HFFc6 (cell line): Measurements from ENCODE around the gene FBXW8. TPM values are rescaled to one million over a fixed set of nuclear protein-coding genes. Genes with fewer than 3 reads are reported as not detected.

Experiments
- DNase-seq: peaks from one replicate; pipeline ENCODE4 v3.0.0-alpha.2; 2018
- H3K27ac Mint-ChIP-seq: 2 replicates; pipeline ENCODE4 v1.8.0; 2020; ENCODE audit warnings: mild to moderate bottlenecking, mixed read lengths
- H3K27me3 Mint-ChIP-seq: 2 replicates; pipeline ENCODE4 v1.8.0; 2021; ENCODE audit warnings: mild to moderate bottlenecking, moderate library complexity, mixed read lengths; ENCODE audit not compliant: insufficient read depth
- H3K36me3 Mint-ChIP-seq: 2 replicates; pipeline ENCODE4 v1.8.0; 2021; ENCODE audit warnings: low read depth, mixed read lengths
- H3K4me1 Mint-ChIP-seq: 2 replicates; pipeline ENCODE4 v1.8.0; 2020; ENCODE audit warnings: low read depth, mixed read lengths
- H3K4me3 Mint-ChIP-seq: 2 replicates; pipeline ENCODE4 v1.8.0; 2020; ENCODE audit warnings: mild to moderate bottlenecking, moderate library complexity, mixed read lengths
- H3K9me3 Mint-ChIP-seq: 2 replicates; pipeline ENCODE4 v1.8.0; 2020; ENCODE audit warnings: mild to moderate bottlenecking, mixed read lengths
- total RNA-seq, 6 experiments: library from RNA; stranded (reverse); fragmentation: NEBNext Ultra II Directional; extraction: Animal tissue kit (Norgen Biotek cat#: 25700); gene quantifications; 2 replicates in 1 of 6; 3 replicates in 5 of 6; pipeline ENCODE4 v1.2.3, GENCODE V29; 2021
- TF ChIP-seq, protein P1 (sequence below): fragments of 200-600 bp; sonication (generic); IDR thresholded peaks from 2 replicates; pipeline ENCODE4 v1.5.0; 2021; ENCODE audit warnings: antibody characterized with exemption, mild to moderate bottlenecking

FBXW8 gene
- total RNA-seq, 6 experiments from 2014 or later, result 15.3 to 20.5 (median 18.5) TPM

DNA sequence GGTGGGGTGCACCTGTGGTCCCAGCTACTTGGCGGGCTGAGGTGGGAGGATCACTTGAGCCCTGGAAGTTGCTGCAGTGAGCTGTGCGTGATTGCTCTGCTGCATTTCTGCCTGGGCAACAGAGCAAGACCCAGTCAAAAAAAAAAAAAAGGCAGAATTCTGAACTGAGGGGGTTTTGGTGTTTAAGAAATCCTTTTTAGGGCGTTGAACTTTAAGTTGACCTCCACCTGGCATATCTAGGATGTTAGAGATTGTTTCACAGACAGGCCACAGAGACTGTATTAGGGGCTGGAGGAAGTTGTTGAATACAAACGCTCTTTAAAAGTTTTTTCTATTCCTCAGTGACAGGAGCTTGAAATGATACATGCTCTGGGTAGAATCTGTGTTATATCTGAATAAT, 60.5 kb downstream of the FBXW8 start:
- no peaks in the 10 kb centered on the region for H3K27me3 Mint-ChIP-seq
- TF ChIP-seq, protein P1, sequence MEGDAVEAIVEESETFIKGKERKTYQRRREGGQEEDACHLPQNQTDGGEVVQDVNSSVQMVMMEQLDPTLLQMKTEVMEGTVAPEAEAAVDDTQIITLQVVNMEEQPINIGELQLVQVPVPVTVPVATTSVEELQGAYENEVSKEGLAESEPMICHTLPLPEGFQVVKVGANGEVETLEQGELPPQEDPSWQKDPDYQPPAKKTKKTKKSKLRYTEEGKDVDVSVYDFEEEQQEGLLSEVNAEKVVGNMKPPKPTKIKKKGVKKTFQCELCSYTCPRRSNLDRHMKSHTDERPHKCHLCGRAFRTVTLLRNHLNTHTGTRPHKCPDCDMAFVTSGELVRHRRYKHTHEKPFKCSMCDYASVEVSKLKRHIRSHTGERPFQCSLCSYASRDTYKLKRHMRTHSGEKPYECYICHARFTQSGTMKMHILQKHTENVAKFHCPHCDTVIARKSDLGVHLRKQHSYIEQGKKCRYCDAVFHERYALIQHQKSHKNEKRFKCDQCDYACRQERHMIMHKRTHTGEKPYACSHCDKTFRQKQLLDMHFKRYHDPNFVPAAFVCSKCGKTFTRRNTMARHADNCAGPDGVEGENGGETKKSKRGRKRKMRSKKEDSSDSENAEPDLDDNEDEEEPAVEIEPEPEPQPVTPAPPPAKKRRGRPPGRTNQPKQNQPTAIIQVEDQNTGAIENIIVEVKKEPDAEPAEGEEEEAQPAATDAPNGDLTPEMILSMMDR, result no peak
- DNase-seq, result no peak
- no peaks in the 10 kb centered on the region for H3K9me3 Mint-ChIP-seq
- no peak overlapping the region for H3K4me3 Mint-ChIP-seq
- H3K27ac Mint-ChIP-seq, result no peak overlapping the region
- H3K36me3 Mint-ChIP-seq, result peaks cover 28% of the 10 kb centered on the region
- peaks cover 18% of the 10 kb centered on the region for H3K4me1 Mint-ChIP-seq

DNA sequence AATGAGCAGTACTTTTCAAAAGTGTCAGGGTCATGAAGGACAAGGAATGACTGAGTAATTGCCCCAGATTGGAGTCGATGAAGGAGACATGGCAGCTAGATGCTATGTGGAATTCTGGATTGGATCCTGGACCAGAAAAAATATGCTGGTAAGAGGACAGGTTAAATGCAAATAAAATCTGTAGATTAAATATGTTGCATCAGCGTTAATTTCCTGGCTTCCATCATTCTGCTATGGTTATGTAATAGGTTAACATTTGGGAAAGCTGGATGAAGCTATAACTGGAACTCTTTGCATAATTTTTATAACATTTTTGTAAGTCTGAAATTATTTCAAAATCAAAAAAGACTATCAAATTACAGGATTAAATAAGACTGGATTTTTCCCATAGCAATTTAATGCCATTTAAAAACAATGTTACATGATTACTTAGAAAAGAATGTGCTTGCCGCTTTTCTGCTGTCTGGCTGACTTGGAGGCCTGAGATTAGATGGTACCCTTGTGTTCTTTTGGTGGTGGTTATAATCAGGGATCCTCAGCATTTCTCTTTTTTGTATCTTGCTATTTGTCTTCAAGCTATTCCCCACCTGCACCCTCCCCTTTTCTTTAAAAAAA, 65.1 kb downstream of the FBXW8 start:
- H3K4me3 Mint-ChIP-seq, result no peak overlapping the region
- H3K27ac Mint-ChIP-seq, result peak overlapping the region; percentile 9; the same call in 1 of the 2 replicates
- H3K4me1 Mint-ChIP-seq, result peaks cover 51% of the 10 kb centered on the region
- H3K27me3 Mint-ChIP-seq, result no peaks in the 10 kb centered on the region
- TF ChIP-seq, protein P1, result no peak
- DNase-seq, result peak; percentile 34
- H3K36me3 Mint-ChIP-seq, result peaks cover 32% of the 10 kb centered on the region
- no peaks in the 10 kb centered on the region for H3K9me3 Mint-ChIP-seq

DNA sequence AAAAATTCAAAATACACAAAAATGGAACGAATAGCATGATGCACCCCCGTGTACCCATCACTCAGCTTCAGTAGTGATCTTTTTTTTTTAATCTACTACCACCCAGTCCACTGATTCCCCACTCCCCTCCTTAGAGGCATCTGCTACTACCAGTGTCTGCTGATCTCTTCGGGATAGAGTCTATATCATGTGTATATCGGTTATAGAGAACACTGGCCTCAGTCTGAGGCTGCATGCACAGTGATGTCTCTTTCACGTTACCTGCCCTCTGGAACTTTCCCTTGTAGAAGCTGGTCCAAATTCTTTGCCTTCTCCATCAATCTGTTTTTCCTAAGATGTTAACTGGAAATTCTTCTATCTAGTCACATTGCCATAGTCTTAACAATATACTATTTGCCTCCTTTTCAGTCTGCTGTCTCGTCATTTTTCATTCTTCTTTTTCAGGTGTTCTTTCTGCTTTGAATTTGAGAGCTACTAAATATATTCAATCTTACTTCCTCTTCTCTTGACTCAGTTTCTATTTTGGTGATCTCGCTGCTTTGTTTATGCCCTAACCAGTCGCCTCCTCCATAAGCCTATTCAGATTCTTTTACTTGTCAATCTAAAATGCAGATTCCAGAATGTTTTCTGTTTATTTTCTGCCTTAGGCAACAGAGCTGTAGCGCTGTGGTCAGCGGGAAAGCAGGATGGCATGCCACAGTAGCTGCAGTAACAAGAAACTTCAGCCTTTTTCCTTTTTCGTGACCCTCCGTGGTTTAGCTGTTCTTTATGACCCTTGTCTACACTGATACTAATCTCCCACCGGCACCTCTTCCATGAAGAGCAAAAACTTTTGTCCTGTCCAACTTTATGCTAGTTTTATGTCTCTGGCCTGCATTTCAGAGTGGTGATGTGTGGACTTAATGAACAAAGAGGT, 67.0 kb downstream of the FBXW8 start:
- Mint-ChIP-seq H3K27ac (no peak overlapping the region), H3K4me1 (peaks cover 64% of the 10 kb centered on the region), H3K27me3 (no peaks in the 10 kb centered on the region), H3K4me3 (no peak overlapping the region), H3K9me3 (no peaks in the 10 kb centered on the region), H3K36me3 (peaks cover 27% of the 10 kb centered on the region)
- TF ChIP-seq, protein P1, result no peak
- DNase-seq, result no peak

DNA sequence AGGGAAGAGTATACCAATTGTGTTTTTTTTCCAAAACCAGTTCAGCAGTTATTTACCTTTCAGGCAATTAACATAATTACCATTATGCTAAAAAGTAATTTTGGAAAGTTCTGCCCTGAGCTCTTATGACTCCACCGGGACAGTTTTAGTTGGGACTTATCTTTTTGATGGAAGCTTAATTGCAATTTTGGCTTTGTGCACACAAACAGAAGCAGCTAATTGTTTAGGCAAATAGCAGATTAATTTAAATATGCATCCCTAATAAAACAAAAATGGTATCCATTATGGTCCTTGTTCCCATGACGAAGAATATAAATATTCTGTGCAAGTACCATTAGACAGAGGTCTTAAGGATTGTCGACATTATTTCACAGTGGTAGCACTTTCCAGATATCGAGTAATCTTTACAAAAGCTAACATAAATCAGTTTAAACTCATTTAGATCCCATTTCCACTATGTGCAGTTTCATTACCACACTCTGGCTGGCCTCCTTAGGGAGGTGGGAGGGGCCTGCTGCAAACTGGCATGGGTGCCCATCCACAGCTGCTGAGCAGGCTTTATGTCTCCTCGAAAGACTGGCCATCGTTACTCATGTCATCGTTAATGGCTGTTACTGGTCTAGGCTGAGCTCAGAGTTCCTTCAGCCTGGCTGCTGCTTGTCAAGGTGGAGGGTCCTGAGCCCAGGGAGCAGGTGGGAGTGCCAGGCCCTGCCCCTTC, 68.2 kb downstream of the FBXW8 start:
- no peak for DNase-seq
- Mint-ChIP-seq H3K27me3 (no peaks in the 10 kb centered on the region), H3K9me3 (no peaks in the 10 kb centered on the region), H3K36me3 (peaks cover 17% of the 10 kb centered on the region), H3K27ac (no peak overlapping the region), H3K4me3 (no peak overlapping the region), H3K4me1 (peaks cover 76% of the 10 kb centered on the region)
- TF ChIP-seq, protein P1, result no peak

DNA sequence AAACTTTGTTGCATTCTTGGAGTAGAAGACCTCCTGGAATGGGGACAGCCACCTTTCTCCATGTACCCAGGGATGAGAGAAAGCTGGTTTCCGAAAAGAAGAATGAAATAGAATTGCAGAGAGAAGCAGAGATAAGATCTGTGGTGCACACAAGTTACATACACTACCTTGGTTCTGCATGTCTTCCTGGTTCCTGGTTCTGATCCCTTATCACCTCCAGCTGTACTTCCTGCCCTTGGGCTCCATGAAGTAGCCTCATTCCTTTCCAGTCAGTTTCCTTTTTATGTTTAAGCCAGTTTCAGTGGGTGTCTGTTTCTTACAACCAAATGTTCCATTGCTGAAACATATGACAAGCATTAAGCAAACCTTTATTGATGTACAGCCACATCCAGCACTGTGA, 69.3 kb downstream of the FBXW8 start:
- Mint-ChIP-seq H3K4me1 (peaks cover 71% of the 10 kb centered on the region), H3K27me3 (no peaks in the 10 kb centered on the region), H3K36me3 (peaks cover 17% of the 10 kb centered on the region), H3K27ac (no peak overlapping the region), H3K4me3 (no peak overlapping the region), H3K9me3 (no peaks in the 10 kb centered on the region)
- DNase-seq, result no peak
- TF ChIP-seq, protein P1, result no peak
